K562 (cell line): ENCODE results near the gene TFRC. TPM values are rescaled to one million over a fixed set of nuclear protein-coding genes. Genes with fewer than 3 reads are reported as not detected.

ENCODE experiments used
- BCOR ChIP-seq: fragments of 450-650 bp; IDR thresholded peaks from 2 replicates; pipeline ENCODE4 v1.6.1; 2016
- CSDE1 ChIP-seq, 2 experiments: fragments of 450-650 bp; IDR thresholded peaks; 2 replicates each; pipeline ENCODE4 v1.6.1; 2016; ENCODE audit warnings: mild to moderate bottlenecking in 1 of 2
- EGR1 ChIP-seq: fragments of 450-650 bp; conservative IDR thresholded peaks from 2 replicates; pipeline ENCODE4 v1.6.1; 2017; ENCODE audit warnings: mild to moderate bottlenecking
- FUS ChIP-seq: fragments of 200-400 bp; formaldehyde crosslinking; optimal IDR thresholded peaks from 2 replicates; pipeline ENCODE3; 2017; ENCODE audit warnings: low read depth, low read length
- PHF21A ChIP-seq: fragments of 450-650 bp; IDR thresholded peaks from 2 replicates; pipeline ENCODE4 v1.6.1; 2017; ENCODE audit warnings: low read depth, borderline replicate concordance
- PHF8 ChIP-seq: fragments of 200-600 bp; sonication (generic); IDR thresholded peaks from 2 replicates; pipeline ENCODE4 v1.6.1; 2012; ENCODE audit warnings: mixed run types, mild to moderate bottlenecking, inconsistent platforms, low read length, moderate library complexity, borderline replicate concordance
- PML ChIP-seq: IDR thresholded peaks from 2 replicates; pipeline ENCODE4 v1.6.1; 2012; ENCODE audit warnings: low read length, inconsistent platforms
- PTTG1 ChIP-seq: fragments of 450-650 bp; IDR thresholded peaks from 2 replicates; pipeline ENCODE4 v1.6.1; 2016; ENCODE audit warnings: low read depth, mild to moderate bottlenecking, missing genetic modification characterization, missing compliant biosample characterization
- SIRT6 ChIP-seq: IDR thresholded peaks from one replicate; pipeline ENCODE4 v1.6.1; 2012; ENCODE audit warnings: low read depth, mild to moderate bottlenecking, control low read depth, inconsistent platforms, low read length, moderate library complexity
- TBP ChIP-seq: optimal IDR thresholded peaks from 2 replicates; pipeline ENCODE3; 2011; ENCODE audit warnings: low read depth, low read length, improper control_type of control experiment
- ZBTB7A ChIP-seq: IDR thresholded peaks from 2 replicates; pipeline ENCODE4 v1.6.1; 2011; ENCODE audit warnings: low read depth, mild to moderate bottlenecking, low read length, moderate library complexity, borderline replicate concordance; ENCODE audit not compliant: control insufficient read depth
- ZKSCAN3 ChIP-seq: fragments of 250-450 bp; sonication (Bioruptor Pico); IDR thresholded peaks from 2 replicates; pipeline ENCODE4 v1.4.0; 2020
- ZNF778 ChIP-seq: fragments of 450-650 bp; formaldehyde crosslinking; IDR thresholded peaks from 2 replicates; pipeline ENCODE4 v1.4.0; 2020; ENCODE audit warnings: mild to moderate bottlenecking, moderate library complexity
- polyA plus RNA-seq, 8 experiments: library from polyadenylated mRNA; depleted of rRNA in 4 of 8; stranded (reverse) in 5 of 8; unstranded in 3 of 8; fragments of >200 nt; fragmentation: Nextera tagmentation in 2 of 8; fragmentation: Illumina TruSeq in 1 of 8; extraction: Ambion mirVana in 2 of 8; extraction: Trizol in 1 of 8; gene quantifications; 2 replicates each; pipeline versions ENCODE4 v1.2.1 to v1.2.3, GENCODE V29; 2011 to 2014; ENCODE audit warnings: inconsistent platforms in 1 of 8, missing spikeins in 1 of 8
- total RNA-seq, 7 experiments: library from RNA; depleted of rRNA in 6 of 7; stranded (reverse); fragments of >200 nt in 6 of 7; fragmentation: Illumina TruSeq in 2 of 7; extraction: Trizol in 2 of 7; gene quantifications; 2 replicates each; pipeline versions ENCODE4 v1.2.1 to v1.2.3, GENCODE V29; 2011 to 2021; ENCODE audit warnings: low replicate concordance in 1 of 7
- TF ChIP-seq, protein P1 (sequence below): sonication (generic); formaldehyde crosslinking; IDR thresholded peaks from 2 replicates; pipeline ENCODE4 v1.8.0; 2022; ENCODE audit warnings: mild to moderate bottlenecking, missing genetic modification reagents
- TF ChIP-seq, protein P2 (sequence below), 3 experiments: fragments of 200-800 bp in 1 of 3; sonication (Bioruptor generic) in 1 of 3; sonication (generic) in 1 of 3; formaldehyde crosslinking in 1 of 3; IDR thresholded peaks; 2 replicates each; pipeline versions ENCODE4 v1.6.1 to v1.8.0; 2016 to 2022; ENCODE audit warnings: mild to moderate bottlenecking in 2 of 3, missing compliant biosample characterization in 2 of 3, missing genetic modification characterization in 2 of 3, missing genetic modification reagents in 1 of 3
- TF ChIP-seq, protein P3 (sequence below): IDR thresholded peaks from 2 replicates; pipeline ENCODE4 v1.6.1; 2012; ENCODE audit warnings: low read depth, low read length, improper control_type of control experiment, borderline replicate concordance
- TF ChIP-seq, protein P4 (sequence below): fragments of 250-450 bp; sonication (Bioruptor Pico); IDR thresholded peaks from 2 replicates; pipeline ENCODE4 v1.8.0; 2022; ENCODE audit warnings: moderate library complexity, mild to moderate bottlenecking, inconsistent platforms
- TF ChIP-seq, protein P5 (sequence below): fragments of 200-800 bp; sonication (Bioruptor generic); IDR thresholded peaks from 2 replicates; pipeline ENCODE4 v1.6.1; 2016; ENCODE audit warnings: missing genetic modification characterization, missing compliant biosample characterization

TFRC gene
- total and polyA plus RNA-seq, 9 of the 15 experiments (the other 6 are each of a cell fraction or from before 2014, with no cell fraction given), result 149 to 679 (median 332) TPM

DNA sequence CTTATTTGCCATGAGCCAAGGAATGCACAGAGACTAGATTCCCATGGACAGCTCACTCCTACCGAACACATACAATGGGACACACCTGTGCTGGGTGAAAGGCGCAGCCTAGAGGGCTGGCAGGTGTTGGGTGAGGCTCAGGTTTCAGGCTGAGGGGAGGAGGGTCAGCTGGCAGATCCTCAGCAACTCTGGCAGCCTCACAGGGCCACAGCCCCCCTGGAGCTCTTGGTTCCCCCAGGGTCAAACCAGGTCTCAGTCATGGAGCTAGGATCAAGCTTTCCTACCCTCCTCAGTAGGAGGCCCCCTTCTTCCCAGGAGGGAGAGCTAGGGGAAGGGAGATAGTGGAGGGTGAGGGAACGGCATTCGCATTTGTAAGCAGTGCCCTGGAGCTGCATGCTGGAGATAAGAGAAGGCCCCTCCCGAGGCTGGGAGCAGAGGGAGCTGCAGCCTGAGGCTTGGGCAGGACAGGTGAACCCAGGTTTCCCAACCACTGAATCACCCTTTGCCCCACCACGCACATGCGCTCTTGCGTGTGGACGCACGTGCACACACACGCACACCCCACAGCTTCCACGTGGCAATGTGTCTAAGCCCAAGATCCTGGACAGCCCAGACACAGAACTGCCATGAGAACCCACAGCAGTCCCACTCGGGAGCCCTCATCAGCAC lies 26.3 kb upstream of the TFRC start (continued):
- TF ChIP-seq BCOR (no peak), TBP (no peak), ZNF778 (no peak), PTTG1 (tag) (no peak), SIRT6 (no peak), PHF21A (peak; percentile 48; the same call in 1 of the 2 replicates), PHF8 (no peak), EGR1 (no peak), FUS (no peak), ZKSCAN3 (CRISPR knock-in tag) (no peak), ZBTB7A (peak; percentile 61; the same call in 1 of the 2 replicates), PML (peak; percentile 85), CSDE1 (IDR thresholded peaks at IDR 0.05) (no peak)
- TF ChIP-seq, protein P1, sequence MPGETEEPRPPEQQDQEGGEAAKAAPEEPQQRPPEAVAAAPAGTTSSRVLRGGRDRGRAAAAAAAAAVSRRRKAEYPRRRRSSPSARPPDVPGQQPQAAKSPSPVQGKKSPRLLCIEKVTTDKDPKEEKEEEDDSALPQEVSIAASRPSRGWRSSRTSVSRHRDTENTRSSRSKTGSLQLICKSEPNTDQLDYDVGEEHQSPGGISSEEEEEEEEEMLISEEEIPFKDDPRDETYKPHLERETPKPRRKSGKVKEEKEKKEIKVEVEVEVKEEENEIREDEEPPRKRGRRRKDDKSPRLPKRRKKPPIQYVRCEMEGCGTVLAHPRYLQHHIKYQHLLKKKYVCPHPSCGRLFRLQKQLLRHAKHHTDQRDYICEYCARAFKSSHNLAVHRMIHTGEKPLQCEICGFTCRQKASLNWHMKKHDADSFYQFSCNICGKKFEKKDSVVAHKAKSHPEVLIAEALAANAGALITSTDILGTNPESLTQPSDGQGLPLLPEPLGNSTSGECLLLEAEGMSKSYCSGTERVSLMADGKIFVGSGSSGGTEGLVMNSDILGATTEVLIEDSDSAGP, result no peak
- TF ChIP-seq, protein P2, sequence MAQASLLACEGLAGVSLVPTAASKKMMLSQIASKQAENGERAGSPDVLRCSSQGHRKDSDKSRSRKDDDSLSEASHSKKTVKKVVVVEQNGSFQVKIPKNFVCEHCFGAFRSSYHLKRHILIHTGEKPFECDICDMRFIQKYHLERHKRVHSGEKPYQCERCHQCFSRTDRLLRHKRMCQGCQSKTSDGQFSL (CRISPR knock-in tag; IDR thresholded peaks at IDR 0.05), result no peak
- TF ChIP-seq, protein P2 (tag; IDR thresholded peaks at IDR 0.05), result no peak
- TF ChIP-seq, protein P3, sequence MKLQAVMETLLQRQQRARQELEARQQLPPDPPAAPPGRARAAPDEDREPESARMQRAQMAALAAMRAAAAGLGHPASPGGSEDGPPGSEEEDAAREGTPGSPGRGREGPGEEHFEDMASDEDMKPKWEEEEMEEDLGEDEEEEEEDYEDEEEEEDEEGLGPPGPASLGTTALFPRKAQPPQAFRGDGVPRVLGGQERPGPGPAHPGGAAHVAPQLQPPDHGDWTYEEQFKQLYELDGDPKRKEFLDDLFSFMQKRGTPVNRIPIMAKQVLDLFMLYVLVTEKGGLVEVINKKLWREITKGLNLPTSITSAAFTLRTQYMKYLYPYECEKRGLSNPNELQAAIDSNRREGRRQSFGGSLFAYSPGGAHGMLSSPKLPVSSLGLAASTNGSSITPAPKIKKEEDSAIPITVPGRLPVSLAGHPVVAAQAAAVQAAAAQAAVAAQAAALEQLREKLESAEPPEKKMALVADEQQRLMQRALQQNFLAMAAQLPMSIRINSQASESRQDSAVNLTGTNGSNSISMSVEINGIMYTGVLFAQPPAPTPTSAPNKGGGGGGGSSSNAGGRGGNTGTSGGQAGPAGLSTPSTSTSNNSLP, result peak; percentile 58; the same call in 1 of the 2 replicates
- TF ChIP-seq, protein P4, sequence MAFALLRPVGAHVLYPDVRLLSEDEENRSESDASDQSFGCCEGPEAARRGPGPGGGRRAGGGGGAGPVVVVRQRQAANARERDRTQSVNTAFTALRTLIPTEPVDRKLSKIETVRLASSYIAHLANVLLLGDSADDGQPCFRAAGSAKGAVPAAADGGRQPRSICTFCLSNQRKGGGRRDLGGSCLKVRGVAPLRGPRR, result no peak
- TF ChIP-seq, protein P5, sequence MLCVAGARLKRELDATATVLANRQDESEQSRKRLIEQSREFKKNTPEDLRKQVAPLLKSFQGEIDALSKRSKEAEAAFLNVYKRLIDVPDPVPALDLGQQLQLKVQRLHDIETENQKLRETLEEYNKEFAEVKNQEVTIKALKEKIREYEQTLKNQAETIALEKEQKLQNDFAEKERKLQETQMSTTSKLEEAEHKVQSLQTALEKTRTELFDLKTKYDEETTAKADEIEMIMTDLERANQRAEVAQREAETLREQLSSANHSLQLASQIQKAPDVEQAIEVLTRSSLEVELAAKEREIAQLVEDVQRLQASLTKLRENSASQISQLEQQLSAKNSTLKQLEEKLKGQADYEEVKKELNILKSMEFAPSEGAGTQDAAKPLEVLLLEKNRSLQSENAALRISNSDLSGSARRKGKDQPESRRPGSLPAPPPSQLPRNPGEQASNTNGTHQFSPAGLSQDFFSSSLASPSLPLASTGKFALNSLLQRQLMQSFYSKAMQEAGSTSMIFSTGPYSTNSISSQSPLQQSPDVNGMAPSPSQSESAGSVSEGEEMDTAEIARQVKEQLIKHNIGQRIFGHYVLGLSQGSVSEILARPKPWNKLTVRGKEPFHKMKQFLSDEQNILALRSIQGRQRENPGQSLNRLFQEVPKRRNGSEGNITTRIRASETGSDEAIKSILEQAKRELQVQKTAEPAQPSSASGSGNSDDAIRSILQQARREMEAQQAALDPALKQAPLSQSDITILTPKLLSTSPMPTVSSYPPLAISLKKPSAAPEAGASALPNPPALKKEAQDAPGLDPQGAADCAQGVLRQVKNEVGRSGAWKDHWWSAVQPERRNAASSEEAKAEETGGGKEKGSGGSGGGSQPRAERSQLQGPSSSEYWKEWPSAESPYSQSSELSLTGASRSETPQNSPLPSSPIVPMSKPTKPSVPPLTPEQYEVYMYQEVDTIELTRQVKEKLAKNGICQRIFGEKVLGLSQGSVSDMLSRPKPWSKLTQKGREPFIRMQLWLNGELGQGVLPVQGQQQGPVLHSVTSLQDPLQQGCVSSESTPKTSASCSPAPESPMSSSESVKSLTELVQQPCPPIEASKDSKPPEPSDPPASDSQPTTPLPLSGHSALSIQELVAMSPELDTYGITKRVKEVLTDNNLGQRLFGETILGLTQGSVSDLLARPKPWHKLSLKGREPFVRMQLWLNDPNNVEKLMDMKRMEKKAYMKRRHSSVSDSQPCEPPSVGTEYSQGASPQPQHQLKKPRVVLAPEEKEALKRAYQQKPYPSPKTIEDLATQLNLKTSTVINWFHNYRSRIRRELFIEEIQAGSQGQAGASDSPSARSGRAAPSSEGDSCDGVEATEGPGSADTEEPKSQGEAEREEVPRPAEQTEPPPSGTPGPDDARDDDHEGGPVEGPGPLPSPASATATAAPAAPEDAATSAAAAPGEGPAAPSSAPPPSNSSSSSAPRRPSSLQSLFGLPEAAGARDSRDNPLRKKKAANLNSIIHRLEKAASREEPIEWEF, result no peak
